ENCODE measurements around the gene MED15.
"Not testable (repeated sequence)": the region's sequence is repeated elsewhere in the genome, so short reads cannot be mapped to it uniquely, and the experiment has no call there.

MED15 gene

DNA sequence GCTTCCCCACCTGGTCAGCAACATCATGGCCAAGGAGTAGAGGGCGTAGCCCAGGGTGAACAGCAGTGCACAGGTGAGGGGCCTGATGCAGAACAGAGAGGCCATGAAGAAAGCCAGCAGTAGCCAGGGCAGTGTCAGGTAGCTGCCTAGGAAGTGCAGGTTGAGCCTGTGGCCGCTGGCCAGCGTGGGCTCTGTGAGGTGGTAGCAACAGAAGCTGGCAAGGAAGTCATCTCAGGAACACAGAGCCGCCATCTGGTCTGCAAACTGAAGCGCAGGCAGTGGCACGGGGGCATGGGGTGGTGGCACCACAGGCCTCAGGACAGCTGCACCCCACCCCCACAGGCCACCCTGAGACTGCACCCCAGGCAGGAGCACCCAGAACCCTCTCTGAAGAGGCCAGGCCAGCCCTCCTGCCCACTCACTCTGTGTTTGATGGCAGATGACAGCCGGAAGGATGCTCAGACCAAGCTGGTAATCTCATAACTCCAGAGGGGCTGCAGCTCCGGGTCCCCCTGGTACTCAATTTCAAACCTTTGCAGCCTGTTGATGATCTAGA lies 95.3 kb downstream of the MED15 start:
- no peak for DNase-seq (ENCODE audit: low spot score)

DNA sequence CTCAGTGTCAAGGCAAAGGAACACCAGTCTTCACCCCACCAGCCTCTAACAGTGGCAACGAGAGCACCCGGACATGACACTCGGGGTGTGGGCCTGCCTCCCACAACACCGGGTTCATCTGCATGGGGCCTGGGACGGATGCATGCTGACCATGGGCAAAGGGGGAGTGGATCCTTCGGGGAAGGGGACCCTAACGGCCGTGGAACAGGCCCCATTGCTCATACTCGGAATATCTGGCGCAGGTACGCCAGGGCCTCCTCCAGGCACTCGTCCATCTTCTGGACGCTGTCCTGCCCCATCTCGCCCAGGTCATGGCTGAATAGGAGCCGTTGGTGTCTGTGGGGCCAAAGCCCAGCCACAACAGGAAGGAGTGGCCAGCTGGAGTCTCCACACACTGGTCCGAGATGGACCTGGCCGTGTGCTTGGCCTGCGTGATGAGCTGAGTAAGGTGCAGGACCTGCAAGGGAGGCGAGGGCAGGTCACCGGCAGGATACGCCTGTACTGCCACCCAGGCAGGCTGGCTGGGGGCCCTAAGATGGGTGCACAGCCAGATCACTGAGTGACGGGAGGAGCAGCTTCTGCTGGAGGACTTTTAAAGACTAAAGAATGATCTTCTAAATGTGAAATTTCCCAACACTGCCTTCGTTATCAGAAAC lies 96.8 kb downstream of the MED15 start:
- DNase-seq (ENCODE audit: low spot score) = no peak

DNA sequence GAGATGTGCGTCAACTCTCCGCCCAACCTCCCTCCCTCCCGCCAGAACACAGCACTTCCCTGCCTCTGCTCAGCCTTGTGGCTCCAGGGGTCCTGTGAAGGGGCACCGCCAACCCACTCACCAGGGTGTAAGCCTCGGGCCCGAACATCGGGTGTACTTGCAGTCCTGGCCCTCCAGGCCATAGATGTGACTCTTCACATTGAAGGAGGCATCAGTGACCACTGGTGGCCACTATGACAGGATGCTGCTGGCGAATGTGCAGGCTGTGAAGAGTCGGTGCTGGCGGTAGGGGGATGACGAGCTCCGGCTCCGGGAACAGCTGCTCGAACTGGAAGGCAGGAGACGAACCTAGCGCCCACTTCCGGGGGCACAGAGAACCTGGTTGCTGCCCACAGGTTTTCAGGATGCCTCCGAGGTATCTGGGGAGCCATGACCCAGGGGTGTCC lies 97.4 kb downstream of the MED15 start:
- no peak for DNase-seq (ENCODE audit: low spot score)

DNA sequence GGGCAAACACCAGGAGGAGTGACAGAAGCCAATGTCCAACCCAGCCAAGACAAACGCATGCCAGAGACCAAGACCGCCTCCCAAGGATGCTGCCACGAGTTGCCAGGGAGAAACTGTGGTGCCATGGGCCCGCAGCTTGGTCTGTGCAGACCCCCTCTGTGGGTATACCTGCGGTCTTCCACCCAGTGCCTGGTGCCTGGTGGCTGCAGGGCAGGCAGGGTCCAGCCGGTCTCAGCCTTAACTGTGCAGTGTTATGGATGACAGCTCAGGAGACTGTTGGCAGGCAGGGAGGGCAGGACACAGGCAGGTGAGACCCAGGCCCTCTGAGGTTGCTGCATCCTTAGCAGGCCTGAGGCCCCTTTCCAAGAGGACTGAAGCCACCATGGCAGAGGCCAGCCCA lies 97.9 kb downstream of the MED15 start:
- no peak for DNase-seq (ENCODE audit: low spot score)

DNA sequence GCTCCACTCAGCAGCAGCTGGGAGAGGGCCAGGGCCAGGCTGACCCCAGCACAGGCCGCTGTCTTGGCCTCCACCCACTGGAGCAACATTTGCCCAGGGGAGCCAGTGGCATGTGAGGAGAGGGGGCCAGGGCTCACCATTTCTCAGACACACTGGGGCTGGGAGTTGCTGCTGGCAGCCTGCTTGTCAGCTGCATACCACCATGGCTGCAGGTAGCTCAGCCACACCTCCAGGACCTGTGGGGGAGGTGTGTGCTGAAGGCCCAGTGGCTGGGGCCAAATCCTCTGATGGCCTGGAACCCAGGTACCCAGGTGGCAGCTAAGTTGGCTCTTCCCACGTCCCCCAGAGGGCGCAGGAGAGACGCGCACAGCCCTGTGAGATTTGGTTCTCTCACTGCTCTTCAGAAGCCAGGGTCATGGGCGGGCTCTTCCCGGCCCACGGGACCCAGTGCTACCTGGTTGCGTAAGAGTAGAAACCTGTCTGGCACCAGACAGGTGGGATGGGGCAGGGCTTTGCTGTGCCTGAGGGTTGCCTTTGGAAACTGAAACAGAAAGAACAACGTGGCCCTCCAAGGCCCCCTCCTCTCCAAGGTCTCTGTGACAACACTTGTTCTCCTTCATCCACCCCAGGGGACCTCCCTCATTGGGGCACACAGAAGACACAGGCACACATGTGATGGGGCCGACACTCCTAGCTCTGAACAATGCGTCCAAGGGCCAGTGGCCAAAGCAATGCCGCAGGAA lies 98.8 kb downstream of the MED15 start:
- DNase-seq (ENCODE audit: low spot score) = peak; percentile 85

DNA sequence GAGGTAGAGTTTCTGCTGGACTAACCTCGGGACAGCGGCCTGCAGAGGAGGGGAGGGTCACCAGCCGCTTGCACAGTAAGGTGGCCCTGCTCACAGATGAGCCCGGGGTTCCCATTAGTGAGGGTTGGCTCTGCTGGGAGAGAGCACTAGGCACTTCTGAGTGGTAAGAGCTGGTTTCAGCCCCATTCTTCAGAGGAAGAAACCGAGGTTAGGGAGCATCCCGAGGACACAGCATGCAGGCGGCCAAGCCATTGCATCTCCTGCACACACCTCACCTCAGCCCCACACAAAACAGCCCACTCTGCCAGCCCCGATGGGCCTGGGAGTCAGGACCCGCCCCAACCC lies 99.3 kb downstream of the MED15 start:
- no peak for DNase-seq (ENCODE audit: low spot score)

DNA sequence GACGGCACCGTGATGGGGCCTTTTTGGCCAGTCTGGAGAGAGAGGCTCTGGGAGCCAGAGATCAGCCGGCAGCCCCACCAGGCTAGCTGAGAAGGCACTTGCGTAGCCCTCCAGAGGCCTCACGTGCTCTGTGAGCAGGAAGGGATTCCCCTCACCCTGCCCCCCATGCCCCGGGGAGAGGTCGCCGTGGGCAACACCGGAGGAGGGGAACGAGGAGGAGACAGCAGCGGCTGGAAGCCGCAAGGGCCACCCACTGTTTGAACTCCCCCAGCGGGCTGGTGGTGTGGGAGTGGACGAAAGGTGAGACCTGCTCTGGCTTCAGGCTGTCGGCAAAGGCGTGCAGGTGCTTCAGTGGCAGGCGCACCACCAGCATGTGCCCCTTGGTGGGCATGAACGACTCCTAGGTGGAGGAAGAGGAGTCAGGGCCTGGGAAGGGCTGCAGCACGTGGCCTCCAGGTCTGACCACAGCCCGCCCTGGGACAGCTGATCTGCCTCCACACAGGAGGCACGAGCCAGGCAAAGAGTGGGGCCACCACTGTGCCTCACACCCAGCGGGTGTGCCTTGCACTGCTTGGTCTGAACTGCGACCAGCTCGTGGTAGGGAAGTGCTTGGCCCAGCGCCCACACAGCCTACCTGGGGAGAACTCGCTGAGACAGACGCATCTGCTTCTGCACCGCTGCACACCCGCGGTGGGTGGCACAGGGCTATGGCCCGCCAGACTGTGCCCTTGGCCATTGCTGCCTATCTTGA lies 99.9 kb downstream of the MED15 start:
- DNase-seq (ENCODE audit: low spot score) = no peak

DNA sequence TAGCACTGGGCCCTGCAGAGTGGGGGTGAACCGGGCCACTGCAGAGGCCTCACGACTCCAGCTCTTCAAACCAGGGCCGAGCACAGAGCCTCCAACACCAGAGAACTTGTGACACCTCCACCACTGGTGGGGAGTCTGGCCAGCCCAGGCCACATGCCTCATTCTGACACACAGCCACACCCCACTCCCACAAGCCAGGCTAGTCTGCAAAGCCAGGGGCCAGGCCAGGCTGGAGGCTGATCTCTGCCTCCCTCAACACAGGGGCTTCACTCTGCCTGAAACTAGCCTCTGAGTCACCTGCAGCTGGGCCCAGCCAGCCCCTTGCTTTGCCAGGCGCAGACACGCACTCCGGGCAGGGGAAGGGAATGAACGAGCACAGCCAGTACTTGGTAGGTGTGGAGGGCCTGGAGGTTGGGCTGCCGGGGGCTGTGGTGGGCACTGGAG lies 102.9 kb downstream of the MED15 start:
- DNase-seq (ENCODE audit: low spot score) = no peak

DNA sequence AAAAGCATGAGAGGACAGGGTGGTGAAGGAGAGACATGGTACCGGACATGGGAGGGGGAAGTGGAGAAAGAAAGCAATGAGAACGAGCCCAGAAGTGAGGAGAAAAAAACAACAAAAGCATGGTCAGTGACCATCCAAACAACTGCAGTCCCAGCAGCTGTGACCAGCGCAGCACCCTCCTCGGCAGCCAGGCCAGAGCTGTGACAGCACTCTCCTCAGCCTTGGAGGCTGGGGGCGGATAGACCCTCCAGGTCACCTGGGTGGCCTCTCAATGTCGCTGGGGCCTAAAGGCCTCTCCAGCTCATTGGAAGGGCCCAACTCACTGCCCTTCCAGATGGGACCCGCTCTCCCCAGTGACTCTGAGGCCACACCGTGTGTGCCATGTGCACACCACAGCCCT lies 103.3 kb downstream of the MED15 start:
- no peak for DNase-seq (ENCODE audit: low spot score)

DNA sequence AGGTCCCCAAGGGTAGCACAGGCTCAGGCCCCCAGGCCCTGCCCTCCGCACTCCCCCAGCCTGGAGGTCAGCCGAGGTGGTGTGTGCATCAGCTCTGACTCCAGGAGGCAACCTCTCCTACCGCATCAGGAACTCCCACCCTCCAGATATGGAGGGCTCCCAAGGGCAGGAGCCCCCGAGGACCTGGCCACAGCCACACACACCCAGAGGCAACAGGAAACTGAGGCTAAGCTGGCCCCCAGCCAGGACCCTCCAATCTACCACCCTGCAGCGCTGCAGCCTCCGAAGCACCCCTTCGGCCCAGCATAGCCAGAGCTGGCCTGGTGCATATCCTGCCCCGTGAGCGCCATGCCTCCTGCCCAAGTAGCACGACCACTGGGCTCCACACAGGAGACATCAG lies 104.0 kb downstream of the MED15 start:
- no peak for DNase-seq (ENCODE audit: low spot score)

DNA sequence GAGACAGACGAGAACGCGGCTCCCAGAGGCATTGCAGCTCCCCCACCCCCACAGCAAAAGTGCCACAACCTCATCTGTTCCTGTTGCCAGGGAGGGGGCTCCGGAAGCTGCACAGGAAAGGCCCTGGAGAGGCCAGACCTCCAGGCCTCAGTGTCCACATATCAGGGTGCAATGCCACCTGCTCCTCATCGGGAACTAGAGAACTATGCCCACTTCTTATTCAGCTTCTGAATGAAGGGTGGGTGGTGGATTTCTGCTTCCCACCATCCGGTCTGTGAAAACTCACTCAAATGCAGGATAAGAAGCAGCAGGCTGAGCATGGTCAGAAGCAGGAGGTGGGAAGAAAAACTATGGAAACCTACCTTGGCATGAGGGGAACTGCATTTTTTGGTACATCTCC lies 105.9 kb downstream of the MED15 start:
- no peak for DNase-seq (ENCODE audit: low spot score)

DNA sequence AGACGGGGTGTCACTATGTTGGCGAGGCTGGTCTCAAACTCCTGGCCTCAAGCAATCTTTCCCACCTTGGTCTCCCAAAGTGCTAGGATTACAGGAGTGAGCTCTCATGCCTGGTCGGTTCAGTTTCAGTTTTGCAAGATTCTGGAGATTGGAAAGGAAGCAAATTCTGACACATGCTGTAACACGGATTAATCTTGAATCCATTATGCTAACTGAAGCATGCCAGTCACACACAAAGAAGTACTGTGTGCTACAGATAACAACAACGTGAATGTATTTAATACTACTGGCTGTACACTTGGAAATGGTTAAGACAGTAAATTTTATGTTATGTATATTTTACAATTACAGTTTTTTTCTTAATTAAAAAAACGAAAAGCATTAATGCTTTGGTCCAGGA lies 107.6 kb downstream of the MED15 start:
- no peak for DNase-seq (ENCODE audit: low spot score)

DNA sequence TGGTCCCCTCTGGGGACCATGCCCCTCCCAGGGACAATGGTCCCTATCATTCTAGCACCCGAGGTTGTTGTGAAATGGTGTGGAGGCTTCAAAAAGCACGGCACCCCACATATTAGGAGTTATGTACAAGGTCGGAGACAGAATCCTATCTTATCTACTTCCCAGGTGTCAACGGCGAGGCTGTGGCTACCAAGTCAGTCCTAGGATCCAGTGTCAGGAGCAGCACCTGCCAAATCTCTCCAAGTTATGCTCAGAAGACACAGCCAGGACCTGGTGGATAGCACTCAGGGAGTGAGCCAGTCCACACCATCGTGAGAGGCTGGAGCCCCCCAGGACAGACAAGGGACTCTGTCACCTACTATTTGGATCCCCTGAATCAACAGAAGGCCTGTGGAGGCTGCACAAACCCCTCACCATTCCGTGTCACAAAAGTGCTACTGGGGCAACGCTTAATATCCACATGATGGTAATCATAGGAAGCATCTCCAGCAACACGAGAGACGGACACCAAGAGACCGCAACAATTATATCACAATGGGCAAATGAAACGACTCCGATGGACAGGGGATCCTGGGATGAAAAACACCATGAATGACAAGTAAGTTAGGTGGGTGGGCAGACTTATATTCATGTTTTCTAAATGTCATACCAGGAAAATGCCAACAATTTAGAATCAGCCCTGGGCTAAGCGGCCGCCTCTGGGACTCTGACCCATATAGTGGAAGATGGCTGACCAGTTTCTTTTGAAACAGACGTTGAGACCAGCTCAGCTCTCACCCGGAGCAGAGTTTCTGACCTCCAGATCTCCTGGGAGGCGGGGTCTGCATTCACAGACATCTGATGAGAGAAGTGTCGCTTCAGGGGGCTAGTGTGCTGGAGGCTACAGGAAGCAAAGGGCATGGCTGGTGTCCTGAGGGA lies 108.4 kb downstream of the MED15 start:
- no peak for DNase-seq (ENCODE audit: low spot score)

DNA sequence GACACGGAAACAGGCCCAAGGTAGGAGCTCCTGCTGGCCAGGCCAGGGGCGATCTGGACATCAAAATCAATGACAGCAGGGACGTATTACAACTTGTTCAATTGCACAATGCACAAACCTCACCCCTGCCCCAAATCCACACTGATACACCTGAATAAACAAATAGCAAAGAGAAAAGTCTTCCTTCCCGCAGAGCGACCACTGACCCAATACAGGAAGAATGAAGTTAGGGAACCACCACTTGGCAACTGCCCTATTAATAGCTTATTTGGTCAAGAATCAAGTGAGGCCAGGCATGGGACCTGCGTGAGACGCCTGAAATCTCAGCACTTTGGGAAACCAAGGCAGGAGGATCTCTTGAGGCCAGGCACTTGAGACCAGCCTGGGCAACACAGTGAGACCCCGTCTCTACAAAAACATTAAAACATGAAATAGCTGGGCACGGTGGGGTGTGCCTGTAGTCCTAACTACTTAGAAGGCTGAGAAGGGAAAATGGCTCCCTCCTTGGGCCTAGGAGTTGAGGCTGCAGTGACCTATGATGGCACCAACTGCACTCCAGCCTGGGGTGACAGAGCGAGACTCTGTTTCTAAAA lies 109.1 kb downstream of the MED15 start:
- DNase-seq (ENCODE audit: low spot score) = no peak

DNA sequence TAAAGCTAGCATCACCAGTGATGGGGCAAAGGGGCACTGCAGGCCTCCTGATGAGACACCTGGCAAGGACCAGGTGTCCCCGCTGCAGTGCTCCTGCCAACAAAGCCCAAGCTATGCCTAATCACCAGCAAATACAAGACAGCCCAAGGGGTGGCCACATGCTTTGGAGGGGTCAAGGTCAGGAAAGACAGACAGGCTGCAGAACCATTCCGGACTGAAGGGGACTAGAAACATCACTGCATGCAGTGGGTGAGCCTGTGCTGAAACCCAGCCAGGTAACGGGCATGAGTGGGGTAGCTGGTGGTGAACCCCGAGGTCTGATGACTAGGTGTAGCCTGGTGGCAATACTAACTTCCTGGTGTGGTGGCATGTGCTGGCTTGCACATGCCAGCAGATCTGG lies 111.1 kb downstream of the MED15 start:
- DNase-seq (ENCODE audit: low spot score) = no peak

DNA sequence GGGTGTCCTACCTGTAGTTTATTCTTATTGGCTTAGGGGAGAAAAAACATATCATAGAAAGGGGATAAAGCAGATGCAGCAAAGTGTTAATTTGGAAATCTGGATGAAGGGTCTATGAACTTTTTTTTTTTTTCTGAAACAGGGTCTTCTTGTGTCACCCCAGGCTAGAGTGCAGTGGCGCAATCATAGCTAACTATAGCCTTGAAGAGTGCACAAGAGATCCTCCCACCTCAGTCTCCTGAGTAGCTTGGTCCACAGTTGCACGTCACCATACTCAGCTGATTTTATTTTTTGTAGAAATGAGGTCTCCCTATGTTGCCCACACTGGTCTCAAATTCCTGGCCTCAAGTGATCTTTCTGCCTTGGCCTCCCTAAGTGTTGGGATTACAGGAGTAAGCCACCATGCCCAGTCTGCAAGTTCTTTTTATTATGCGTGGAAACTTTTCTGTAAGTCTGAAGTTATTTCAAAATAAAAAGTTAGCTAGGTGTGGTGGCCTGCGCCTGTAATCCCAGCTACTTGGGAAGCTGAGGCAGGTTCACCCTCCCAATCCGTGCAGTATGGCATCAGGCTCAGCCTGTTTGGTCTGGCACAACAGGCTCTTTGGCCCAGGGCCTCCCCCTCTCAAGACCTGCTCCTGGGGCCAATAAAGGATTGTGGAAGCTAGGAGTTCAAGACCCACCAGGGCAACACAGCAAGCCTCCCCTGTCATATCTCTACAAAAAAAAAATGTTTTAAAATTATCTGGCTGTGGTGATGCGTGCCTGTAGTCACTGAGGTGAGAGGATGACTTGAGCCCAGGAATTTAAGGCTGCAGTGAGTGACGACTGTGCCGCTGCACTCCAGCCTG lies 111.9 kb downstream of the MED15 start:
- DNase-seq (ENCODE audit: low spot score) = no peak

DNA sequence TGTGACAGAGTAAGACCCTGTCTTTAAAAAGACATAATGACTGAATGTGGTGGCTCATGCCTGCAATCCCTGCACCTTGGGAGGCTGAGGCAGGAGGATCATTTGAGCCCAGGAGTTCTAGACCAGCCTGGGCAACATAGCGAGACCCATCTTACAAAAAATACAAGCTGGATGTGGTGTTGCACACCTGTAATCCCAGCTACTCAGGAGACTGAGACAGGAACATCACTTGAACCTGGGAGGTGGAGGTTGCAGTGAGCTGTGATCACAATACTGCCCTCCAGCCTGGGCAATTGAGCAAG lies 112.4 kb downstream of the MED15 start:
- DNase-seq (ENCODE audit: low spot score) = not testable (repeated sequence)

DNA sequence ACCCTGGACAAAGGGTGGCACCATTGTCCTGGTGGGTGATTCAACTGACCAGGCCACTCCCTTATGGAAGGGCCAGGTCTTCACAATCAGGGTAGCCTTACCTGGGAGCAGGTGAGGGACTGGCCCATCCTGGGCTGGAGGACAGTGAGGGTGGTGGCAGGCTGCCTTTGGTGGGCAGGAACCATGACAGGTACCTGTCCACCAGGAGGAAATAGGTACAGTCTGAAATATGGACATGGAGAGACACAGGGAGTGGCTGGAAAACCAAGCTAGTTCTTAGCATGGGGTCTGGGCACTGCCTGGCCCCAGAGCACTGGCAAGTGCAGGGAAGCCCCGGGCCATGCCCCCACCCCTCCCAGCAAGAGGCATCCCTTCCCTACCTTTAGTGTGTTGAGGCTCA lies 113.8 kb downstream of the MED15 start:
- DNase-seq (ENCODE audit: low spot score) = no peak

DNA sequence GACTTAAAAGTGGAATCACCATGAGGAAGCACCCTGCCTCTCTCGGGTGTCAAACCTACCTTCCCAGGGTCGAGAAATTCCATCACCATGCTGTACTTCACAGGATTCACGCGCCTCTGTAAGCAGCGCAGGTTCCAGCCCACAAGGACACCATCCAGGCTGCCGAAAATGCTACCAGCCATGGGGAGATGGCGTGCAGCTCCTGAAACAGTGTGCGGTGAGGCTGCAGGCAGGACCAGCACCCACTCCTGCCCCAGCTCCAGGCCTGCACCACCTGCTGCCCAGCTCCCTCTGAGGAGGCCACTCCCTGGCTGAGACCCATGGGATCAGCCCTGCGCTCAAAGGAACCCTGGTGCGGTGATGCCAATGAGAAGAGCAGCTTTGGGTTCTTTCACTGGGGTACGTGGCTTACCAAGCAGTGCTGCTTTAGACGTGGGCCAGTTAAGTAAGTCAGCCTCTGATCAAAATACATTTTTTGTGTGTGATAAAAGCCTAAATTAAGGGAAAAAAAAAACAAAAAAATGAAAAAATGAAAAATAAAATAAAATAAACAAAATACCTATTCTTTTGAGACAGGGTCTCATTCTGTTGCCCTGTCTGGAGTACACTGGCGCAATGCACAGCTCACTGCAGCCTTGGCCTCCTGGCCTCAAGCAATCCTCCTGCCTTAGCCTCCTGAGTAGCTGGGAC lies 115.4 kb downstream of the MED15 start:
- no peak for DNase-seq (ENCODE audit: low spot score)

DNA sequence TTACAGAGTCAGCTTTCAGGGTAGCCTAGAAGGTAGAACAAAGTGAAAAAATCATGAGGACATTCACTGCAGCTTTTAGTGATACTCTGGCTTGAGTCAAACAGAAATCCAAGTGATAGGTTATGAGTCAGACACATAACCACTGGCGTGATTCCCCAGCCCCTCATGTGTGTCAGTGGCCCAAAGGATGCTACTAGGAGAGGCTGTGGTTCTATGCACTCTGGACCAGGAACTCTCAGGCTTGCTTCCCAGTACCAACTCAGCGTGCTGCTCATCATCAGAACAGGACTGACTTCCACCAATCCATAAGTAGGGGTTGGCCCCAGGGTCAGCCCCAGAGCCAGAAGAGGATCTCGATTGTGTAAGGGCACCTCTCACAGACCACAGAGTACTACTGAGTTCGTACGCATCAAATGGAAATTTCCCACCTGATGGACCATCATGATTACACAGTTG lies 116.8 kb downstream of the MED15 start:
- no peak for DNase-seq (ENCODE audit: low spot score)

All from D341Med (cell line).